HT1080 (cell line): Measurements from ENCODE around the gene SRMS. TPM values are rescaled to one million over a fixed set of nuclear protein-coding genes. Genes with fewer than 3 reads are reported as not detected.
A peak's percentile ranks its signal among the peaks of the same experiment; 100 is the strongest.

Experiments used
- DNase-seq: peaks from one replicate; pipeline ENCODE4 v3.0.0-alpha.2; 2015; ENCODE audit warnings: low read depth
- total RNA-seq: library from RNA; depleted of rRNA; stranded (reverse); fragments of >200 nt; shearing (Covaris generic); gene quantifications from 2 replicates; pipeline ENCODE4 v1.2.3, GENCODE V29; 2014

SRMS gene
- total RNA-seq, 1 experiment from 2014 or later, result not detected

DNA sequence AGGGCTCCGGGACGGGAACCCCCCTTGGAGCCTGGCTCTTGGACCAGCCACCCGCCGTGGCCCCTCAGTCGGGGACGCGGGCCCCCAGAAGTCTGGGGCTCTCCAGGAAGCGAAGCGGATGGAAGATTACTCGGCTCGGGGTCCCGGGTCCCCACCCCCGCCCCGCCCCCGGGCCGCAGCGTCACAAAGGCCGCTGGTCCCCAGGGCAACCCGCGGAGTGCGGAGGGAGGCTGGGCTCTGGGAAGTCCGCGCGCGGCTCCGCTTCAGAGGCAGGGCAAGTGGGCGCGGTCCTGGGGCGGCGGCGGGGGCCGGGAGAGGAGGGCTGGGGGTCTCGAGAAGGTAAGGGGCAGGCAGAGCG, 6.4 kb upstream of the SRMS start, which contains the start of gene FNDC11:
FNDC11 (plus strand) TSS at position 227 of the 358 bp plus-strand sequence. CDS start 1,505 bp downstream, outside the sequence.
- no peak for DNase-seq

GRCh38 chr20:63553251-63553932, 5.8 kb upstream of the SRMS start:
- no peak for DNase-seq

DNA sequence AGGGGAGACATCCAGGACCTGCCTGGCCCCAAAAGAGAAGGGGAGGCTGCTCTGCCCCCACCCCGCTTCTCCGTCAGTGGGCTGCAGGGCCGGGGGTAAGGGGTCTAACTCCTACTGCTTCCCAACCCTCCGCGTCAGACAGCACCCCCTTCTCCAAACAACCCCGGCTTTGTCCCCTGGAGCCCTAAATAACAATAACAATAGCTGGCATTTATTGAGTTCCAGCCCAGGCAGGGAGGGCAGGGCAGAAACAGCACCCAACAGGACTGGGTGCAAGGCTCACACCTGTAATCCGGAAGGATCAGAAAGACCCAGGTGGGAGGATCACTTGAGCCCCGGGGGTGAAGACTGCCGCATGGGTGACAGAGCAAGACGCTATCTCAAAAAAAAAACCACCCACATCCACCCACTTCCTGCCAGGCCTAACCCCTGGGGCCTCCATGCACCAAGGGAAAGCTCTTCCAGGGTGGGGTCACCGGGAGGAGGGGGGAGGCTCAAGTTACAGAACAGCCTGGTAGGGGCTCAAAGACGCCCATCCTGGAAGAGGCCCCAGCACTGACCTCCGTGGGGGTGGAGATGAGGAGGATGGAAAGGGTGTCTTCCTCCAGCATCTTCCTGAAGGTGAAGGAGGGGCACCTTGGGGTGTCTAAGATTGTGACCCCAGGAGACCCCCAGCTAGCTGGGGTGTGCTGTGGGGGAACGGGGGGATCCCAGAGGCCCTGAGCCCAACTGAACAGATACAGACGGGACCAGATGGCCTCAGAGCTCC, 5.1 kb upstream of the SRMS start:
- DNase-seq, result no peak

DNA sequence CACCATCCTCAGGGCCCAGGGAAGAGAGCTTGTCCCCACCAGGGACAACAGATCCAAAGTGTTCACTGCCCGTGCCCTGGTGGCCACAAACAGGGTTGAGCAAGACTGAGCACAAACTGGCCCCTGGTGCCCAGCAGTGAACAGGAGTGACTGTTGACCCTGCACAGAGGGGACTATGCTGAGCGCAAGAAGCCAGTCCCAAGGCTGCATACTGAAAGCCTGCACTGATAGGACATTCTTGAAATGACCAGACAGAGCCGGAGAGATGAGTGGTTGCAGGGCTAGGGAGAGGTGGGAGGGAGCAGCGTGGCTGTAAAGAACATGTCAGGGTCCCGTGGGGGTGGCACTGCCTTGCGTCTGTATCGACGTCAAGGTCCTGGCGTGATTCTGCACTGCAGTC, 3.5 kb upstream of the SRMS start:
- DNase-seq, result no peak

GRCh38 chr20:63549679-63550282, 2.2 kb upstream of the SRMS start:
- no peak for DNase-seq

DNA sequence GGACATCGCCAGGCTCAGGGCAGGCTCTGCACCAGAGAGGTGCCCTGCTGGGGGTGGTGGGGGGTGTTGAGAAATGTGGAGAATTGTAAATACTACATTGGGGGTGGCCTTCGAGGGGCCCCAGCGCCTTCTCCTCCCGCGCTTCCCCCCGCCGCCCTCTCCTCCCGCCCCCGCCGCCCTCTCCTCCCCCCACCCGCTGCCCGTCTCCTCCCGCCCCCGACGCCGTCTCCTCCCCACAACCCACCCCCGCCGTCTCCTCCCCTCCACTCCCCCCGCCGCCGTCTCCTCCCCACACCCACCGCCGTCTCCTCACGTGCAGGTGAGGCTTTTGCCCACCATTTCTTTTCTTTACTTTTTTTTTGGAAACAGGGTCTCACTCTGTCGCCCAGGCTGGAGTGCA, 1.5 kb upstream of the SRMS start:
- no peak for DNase-seq

DNA sequence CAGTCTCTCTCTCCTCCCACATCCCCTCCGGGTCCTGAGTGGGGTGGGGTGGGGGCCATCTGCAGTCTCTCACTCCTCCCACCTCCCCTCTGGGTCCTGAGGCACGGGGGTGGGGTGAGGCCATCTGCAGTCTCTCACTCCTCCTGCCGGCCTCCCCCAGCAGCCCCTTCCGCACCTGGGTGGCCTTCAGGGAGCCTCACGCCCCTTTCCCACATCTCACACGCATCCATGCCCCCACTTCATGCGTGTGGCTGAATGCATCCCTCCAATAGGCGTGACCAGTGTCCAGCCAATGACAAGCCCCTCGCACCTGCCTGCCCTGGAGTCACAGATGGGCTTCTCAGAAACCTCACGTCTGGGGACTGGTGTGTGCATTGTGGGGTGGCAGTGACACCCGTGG, 993 bp upstream of the SRMS start:
- DNase-seq, result no peak

DNA sequence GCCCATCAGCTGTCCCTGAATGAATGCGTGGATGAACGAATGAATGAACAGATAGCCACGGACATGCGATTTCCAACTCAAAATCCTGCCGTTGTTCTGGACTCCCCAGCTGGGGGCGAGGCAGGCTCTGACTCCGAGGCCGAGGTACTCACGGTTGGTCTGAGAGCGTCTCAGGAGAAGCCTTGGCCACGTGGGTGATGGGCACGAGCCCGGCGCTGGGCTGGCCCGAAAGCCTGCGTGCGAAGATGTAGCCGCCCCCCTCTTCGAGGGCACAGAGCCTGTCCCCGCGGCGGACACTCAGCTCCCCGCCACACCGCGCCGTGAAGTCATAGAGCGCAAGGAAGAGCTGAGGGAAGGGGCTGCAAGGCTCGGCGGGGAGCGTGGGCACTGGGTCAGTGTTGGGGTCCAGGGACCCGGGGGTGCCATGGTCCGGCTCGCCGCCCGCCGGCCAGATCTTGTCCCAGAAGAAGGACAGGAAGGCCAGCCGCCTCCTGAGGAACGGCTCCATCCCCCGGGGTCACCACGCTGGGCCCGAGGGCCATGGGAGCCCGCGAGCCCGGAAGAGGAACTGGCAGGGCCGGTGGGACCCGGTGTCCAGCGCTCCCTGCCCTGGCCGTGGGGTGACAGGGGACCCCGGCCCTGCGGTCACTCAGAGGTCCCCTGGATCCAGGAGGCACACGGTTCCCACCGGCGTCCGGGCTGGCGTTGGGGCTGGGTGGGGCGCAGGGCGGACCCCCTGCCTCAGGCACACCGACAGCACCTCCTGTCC, 409 bp downstream of the SRMS start:
- DNase-seq, result no peak

DNA sequence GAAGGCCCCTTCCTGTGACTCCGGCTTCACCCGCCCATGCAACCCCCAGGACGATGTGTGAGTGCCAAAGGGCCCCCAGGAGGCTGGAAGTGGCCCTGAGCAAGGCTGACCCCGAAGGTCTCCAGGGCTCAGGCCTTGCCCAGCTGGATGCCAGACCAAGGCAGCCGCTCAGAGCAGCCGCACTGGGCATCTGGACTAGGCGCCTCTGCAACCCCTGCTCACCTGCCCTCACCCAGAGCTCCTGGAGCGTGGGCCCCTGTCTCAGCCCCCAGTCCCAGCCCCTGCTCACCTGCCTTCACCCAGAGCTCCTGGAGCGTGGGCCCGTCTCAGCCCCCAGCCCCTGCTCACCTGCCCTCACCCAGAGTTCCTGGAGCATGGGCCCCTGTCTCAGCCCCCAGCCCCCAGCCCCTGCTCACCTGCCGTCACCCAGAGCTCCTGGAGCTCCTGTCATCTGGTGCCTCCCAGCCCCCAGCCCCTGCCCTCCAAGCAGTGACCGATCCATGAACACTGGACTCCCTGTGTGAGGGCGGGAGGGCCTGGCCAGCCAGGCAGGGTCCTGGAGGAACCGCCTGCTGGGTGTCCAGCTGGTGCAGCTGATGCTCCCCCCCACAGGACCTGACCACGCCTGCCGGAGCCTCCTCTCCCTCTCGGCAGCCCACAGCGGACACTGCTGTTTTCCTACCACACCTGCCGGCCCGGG, 1.1 kb downstream of the SRMS start:
- no peak for DNase-seq

- no peak for DNase-seq
Measured at GRCh38 chr20:63545814-63546213, 1.7 kb downstream of the SRMS start.

DNA sequence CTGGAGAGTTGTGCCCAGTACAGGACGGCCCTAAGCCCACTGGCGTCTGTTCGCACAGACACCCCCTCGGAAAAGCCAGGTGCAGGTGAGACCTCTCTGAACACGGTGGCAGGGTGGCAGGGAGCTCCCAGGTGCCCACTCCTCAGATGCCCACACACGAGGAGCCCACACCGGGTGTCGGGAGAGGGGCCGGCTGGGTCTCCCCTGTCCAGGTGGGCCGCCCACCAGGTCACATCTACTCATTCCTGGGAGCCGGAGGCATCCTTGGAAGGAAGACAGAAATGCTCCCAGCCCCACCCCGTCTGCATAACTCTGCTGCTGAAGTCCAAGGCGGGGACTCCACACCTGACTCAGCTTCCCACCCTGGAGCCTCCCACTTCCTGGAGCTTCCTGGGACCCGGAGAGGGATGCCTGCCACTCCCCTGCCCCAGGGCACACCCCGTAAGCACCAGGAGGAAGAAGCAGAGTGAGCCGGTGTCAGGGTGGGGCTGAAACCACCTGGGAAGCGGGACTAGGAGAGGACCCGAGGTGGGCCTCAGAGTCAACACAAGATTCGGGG, 2.5 kb downstream of the SRMS start:
- DNase-seq, result peak; percentile 53

- no peak for DNase-seq
Measured at GRCh38 chr20:63544241-63544957, 3.1 kb downstream of the SRMS start.

- DNase-seq, result no peak
Measured at GRCh38 chr20:63543733-63544132, 3.8 kb downstream of the SRMS start.

- no peak for DNase-seq
Measured at GRCh38 chr20:63543131-63543530, 4.4 kb downstream of the SRMS start.

GRCh38 chr20:63542696-63543095, 4.9 kb downstream of the SRMS start:
- DNase-seq, result no peak

DNA sequence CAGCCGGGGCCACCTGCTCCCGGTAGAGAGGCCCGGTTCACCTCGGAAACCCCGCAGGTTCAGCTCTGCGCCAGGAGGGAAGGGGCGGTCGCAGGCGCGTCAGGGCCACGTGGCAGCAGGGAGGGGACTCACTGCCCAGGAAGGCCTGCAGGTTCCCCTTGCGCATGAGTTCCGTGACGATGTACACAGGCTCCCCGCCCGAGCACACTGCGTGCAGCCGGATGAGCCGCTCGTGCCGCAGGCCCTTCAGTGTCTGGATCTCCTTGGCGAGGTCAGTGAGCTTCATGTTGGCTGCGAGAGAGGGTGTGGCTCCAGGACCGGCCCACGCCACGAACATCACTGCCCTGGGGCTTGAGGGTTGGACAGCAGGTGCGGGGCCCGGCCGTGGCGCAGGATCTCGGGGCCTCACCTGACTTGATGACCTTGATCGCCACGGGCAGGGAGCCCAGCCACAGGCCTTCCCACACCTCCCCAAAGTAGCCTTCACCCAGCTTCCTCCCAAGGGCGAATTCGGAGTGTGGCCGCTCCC, 5.5 kb downstream of the SRMS start:
- DNase-seq, result no peak

GRCh38 chr20:63541371-63541770, 6.2 kb downstream of the SRMS start:
- no peak for DNase-seq

- no peak for DNase-seq
Measured at GRCh38 chr20:63540417-63541186, 6.9 kb downstream of the SRMS start.
